Mucosa of rectum (tissue), 2 donors: Measurements from ENCODE around the gene VASP.

ENCODE experiments used
- H3K27ac ChIP-seq, 2 donors: one replicate each; pipeline ENCODE4 v1.7.0; 2013; ENCODE audit warnings: inconsistent platforms in 2 of 2, low read depth in 2 of 2, low read length in 2 of 2
- H3K27me3 ChIP-seq, 2 donors: one replicate each; pipeline ENCODE4 v1.7.0; 2013; ENCODE audit warnings: low read length in 2 of 2; ENCODE audit not compliant: control insufficient read depth in 2 of 2, insufficient read depth in 2 of 2
- H3K36me3 ChIP-seq, 2 donors: one replicate each; pipeline ENCODE4 v1.7.0; 2013; ENCODE audit warnings: low read length in 2 of 2; ENCODE audit not compliant: control insufficient read depth in 2 of 2, insufficient read depth in 2 of 2
- H3K4me1 ChIP-seq, 2 donors: one replicate each; pipeline ENCODE4 v1.7.0; 2013; ENCODE audit warnings: low read length in 2 of 2, mild to moderate bottlenecking in 1 of 2; ENCODE audit not compliant: control insufficient read depth in 2 of 2, insufficient read depth in 2 of 2
- H3K4me3 ChIP-seq, 2 donors: one replicate each; pipeline ENCODE4 v1.7.0; 2013; ENCODE audit warnings: low read length in 2 of 2
- H3K9ac ChIP-seq, 2 donors: one replicate each; pipeline ENCODE4 v1.7.0; 2013; ENCODE audit warnings: low read length in 2 of 2, low read depth in 1 of 2, mild to moderate bottlenecking in 1 of 2
- H3K9me3 ChIP-seq, 2 donors: one replicate each; pipeline ENCODE4 v1.7.0; 2013; ENCODE audit warnings: low read length in 2 of 2; ENCODE audit not compliant: control insufficient read depth in 2 of 2
- donor health status: healthy.
- donor health status: Normal muscosa, but diverticular disease.

Gene VASP

GRCh38 chr19:45553464-45553863 lies 46.2 kb downstream of the VASP start:
- Histone ChIP-seq H3K9ac (peak overlapping the region in 1 of 2 donors; percentile 37), H3K27ac (peak overlapping the region in 1 of 2 donors; percentile 2), H3K4me1 (peaks cover 0 to under 1% of the 10 kb centered on the region in 2 donors), H3K36me3 (peaks cover 0 to 3% of the 10 kb centered on the region in 2 donors), H3K9me3 (no peaks in the 10 kb centered on the region), H3K27me3 (no peaks in the 10 kb centered on the region), H3K4me3 (no peak overlapping the region)

DNA sequence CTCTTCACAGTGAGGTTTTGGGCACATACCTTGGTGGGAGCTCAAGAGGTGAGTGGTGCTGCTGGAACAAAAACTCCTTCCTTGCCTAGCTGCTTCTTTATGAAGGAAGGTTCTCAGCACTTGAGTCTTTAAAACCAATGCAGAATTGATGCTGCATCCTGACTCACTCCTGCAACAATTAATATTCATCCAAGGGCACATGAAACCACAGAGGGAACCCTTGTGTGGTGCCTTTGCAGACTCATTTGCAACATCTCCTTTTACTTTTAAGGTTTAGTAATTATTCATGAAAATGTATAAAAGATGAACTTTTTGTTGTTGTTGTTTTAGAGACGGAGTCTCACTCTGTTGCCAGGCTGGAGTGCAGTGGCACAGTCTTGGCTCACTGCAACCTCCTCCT lies 47.2 kb downstream of the VASP start:
- H3K9me3 ChIP-seq: no peaks in the 10 kb centered on the region
- H3K9ac ChIP-seq: no peak overlapping the region
- H3K27me3 ChIP-seq: no peaks in the 10 kb centered on the region
- peaks cover 0 to 3% of the 10 kb centered on the region in 2 donors for H3K36me3 ChIP-seq
- H3K27ac ChIP-seq: no peak overlapping the region
- no peak overlapping the region for H3K4me3 ChIP-seq
- H3K4me1 ChIP-seq: peaks cover 0 to 2% of the 10 kb centered on the region in 2 donors

- peaks cover 0 to 3% of the 10 kb centered on the region in 2 donors for H3K36me3 ChIP-seq
- no peaks in the 10 kb centered on the region for H3K27me3 ChIP-seq
- H3K9ac ChIP-seq: no peak overlapping the region
- no peaks in the 10 kb centered on the region for H3K9me3 ChIP-seq
- H3K27ac ChIP-seq: no peak overlapping the region
- H3K4me3 ChIP-seq: no peak overlapping the region
- peaks cover 2 to 7% of the 10 kb centered on the region in 2 donors for H3K4me1 ChIP-seq
These were observed 49.6 kb downstream of the VASP start for GRCh38 chr19:45556835-45557234.

DNA sequence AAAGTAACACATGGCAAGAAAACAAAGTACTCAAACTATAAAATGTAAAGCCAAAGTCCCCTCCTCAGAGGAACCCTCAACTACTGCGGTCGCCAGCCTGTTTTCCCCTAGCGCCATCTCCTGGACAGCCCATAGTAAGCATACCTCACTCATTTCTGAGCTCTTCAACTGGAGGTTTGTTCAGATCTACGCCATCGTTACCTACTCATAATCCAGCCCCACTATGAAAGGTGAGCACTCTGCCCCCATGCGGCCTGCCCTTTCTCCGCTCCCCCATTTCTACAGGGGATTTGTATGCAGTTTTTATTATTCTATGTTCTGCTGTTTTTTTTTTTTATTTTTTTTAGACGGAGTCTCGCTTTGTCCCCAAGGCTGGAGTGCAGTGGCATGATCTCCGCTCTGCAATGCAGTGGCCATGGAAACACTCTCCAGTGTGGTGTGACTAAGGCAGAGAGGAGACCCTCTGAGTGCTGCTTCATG lies 51.2 kb downstream of the VASP start:
- H3K4me3 ChIP-seq: no peak overlapping the region
- peaks cover 2 to 7% of the 10 kb centered on the region in 2 donors for H3K4me1 ChIP-seq
- no peaks in the 10 kb centered on the region for H3K9me3 ChIP-seq
- no peaks in the 10 kb centered on the region for H3K36me3 ChIP-seq
- H3K27ac ChIP-seq: no peak overlapping the region
- peak overlapping the region in 1 of 2 donors; percentile 15 for H3K9ac ChIP-seq
- H3K27me3 ChIP-seq: no peaks in the 10 kb centered on the region

- Histone ChIP-seq H3K27ac (no peak overlapping the region), H3K4me3 (no peak overlapping the region), H3K9me3 (no peaks in the 10 kb centered on the region), H3K9ac (no peak overlapping the region), H3K27me3 (no peaks in the 10 kb centered on the region), H3K4me1 (peaks cover 2 to 7% of the 10 kb centered on the region in 2 donors), H3K36me3 (no peaks in the 10 kb centered on the region)
These were observed 52.8 kb downstream of the VASP start for GRCh38 chr19:45560038-45560437.

DNA sequence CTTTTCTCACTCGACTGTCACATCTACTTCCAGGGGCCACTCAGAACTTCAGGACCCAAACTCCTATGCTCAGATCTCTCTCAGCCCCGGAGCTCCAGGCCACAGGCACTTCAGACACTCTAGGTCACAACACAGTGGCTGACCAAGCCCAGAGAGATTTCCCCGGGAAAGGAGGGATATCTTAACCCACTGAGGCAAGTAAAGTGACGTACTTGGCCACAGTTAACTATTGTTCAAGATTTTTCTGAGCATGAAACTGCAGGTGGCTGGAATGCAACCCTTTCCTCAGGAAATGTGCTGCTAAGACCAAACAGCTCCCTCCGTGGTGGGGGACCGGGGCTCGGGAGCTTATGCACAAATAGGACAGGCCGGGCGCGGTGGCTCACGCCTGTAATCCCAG lies 53.4 kb downstream of the VASP start:
- Histone ChIP-seq H3K4me1 (peaks cover 2 to 7% of the 10 kb centered on the region in 2 donors), H3K27me3 (no peaks in the 10 kb centered on the region), H3K27ac (no peak overlapping the region), H3K9ac (no peak overlapping the region), H3K9me3 (no peaks in the 10 kb centered on the region), H3K36me3 (no peaks in the 10 kb centered on the region), H3K4me3 (no peak overlapping the region)

GRCh38 chr19:45564131-45564780 lies 57.0 kb downstream of the VASP start:
- Histone ChIP-seq H3K9me3 (no peaks in the 10 kb centered on the region), H3K9ac (no peak overlapping the region), H3K4me1 (peaks cover 11 to 20% of the 10 kb centered on the region in 2 donors), H3K36me3 (no peaks in the 10 kb centered on the region), H3K27me3 (no peaks in the 10 kb centered on the region), H3K27ac (no peak overlapping the region), H3K4me3 (no peak overlapping the region)

DNA sequence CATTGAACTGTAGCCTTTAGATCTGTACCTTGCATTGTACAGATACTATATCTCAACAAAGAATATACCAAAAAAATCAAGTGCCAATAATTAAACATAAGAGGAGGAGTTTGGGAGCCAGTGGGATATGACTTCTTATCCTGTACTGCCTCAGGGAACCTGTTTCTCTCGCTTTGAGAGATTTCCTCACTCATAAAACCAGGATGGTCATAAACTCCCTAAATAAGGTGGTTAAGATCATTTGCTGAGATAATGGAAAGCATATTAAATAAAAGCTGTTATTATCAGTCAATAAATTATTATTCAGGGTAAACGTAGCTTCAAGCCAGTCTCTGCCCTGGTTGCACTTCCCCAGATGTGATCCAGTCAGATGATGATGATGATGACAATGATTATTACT lies 60.3 kb downstream of the VASP start:
- Histone ChIP-seq H3K4me3 (no peak overlapping the region), H3K4me1 (peaks cover 9 to 20% of the 10 kb centered on the region in 2 donors), H3K27ac (no peak overlapping the region), H3K9me3 (no peaks in the 10 kb centered on the region), H3K36me3 (no peaks in the 10 kb centered on the region), H3K9ac (no peak overlapping the region), H3K27me3 (no peaks in the 10 kb centered on the region)

DNA sequence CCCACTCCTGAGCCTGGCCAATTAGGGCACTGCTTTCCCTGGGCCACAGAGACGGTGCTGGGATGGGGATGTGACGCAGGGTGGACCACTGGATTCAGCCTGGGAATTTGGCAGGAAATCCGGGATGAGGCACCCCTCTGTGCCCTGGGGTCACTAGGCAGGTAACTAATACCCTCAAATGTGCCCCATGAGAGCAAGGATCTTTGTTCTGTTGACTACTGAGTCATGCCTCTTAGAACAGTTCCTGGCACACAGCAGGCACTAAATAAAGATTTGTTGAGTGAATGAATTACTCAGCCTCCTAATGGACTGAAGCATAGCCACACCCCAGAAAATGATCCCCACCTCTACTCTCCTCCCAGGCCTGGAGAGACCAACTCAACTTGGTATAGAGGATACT lies 61.5 kb downstream of the VASP start:
- Histone ChIP-seq H3K27me3 (no peaks in the 10 kb centered on the region), H3K9ac (peak overlapping the region in 1 of 2 donors; percentile 31), H3K27ac (peak overlapping the region in 1 of 2 donors; percentile 70), H3K36me3 (no peaks in the 10 kb centered on the region), H3K4me3 (no peak overlapping the region), H3K9me3 (no peaks in the 10 kb centered on the region), H3K4me1 (peaks cover 9 to 20% of the 10 kb centered on the region in 2 donors)

DNA sequence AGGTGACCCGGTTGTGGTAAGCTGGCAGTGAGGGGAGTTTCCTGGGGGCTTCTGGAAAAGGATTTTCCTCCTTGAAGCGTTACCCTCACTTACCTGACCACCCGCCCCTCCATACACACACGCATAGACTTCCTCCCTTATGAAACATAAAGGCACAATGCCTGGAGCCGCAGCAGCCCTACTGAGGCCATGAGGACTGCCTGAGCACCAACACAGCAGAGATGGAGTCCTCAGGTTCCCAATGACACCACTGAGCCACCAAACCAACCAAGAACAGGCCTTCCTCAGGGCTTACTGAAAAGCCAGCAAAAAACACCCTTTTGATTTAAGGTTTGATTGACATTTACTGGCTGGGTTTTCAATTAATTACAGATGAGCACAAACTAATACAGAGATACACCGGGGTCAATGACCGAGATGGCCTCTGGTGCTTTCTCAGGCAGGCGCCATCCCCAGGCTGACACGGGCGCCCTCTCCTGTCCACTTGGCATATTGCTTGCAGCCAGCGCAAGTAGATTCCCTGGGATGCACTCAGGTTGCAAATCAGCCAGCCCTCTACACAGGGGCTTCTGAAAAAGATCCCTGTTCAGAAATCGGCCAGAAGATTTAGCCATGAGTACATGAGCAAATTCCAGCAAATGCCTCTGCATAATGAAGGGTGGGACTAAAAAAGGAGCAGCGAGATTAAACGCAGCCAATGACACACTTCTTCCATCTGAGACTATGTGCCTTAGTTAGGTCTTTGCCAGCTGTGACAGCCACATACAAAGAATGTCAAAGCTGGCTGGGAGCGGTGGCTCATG lies 62.5 kb downstream of the VASP start:
- peaks cover 9 to 20% of the 10 kb centered on the region in 2 donors for H3K4me1 ChIP-seq
- H3K27ac ChIP-seq: no peak overlapping the region
- no peak overlapping the region for H3K9ac ChIP-seq
- no peaks in the 10 kb centered on the region for H3K27me3 ChIP-seq
- H3K9me3 ChIP-seq: no peaks in the 10 kb centered on the region
- H3K36me3 ChIP-seq: no peaks in the 10 kb centered on the region
- H3K4me3 ChIP-seq: no peak overlapping the region
